ACHN (cell line): ENCODE measurements around the gene PALLD.
"Not testable (repeated sequence)": the region's sequence is repeated elsewhere in the genome, so short reads cannot be mapped to it uniquely, and the experiment has no call there.

Experiments
- DNase-seq: peaks from one replicate; pipeline ENCODE4 v3.0.0-alpha.2; 2015
- in situ Hi-C: cut with HindIII; loops from 2 replicates; pipeline ENCODE4 v1.10.0; 2017; ENCODE audit warnings: low sequenced_read_pairs, low pct_ligation_motif_present, low pct_unique_long_range_greater_than_20kb

The PALLD gene

GRCh38 chr4:168931215-168931650 is 434.4 kb downstream of the PALLD start:
- no peak for DNase-seq
- in situ Hi-C loops: no loop called here

GRCh38 chr4:168932138-168932537 is 435.3 kb downstream of the PALLD start:
- in situ Hi-C loops: no loop called here
- DNase-seq: no peak

GRCh38 chr4:168933423-168933822 is 436.6 kb downstream of the PALLD start:
- in situ Hi-C loops: no loop called here
- DNase-seq: no peak

GRCh38 chr4:168937473-168937872 is 440.6 kb downstream of the PALLD start:
- DNase-seq, in situ Hi-C loops: not testable (repeated sequence)

- DNase-seq: peak; percentile 17
- in situ Hi-C loops: no loop called here
These were observed 446.1 kb downstream of the PALLD start for GRCh38 chr4:168942985-168943384.

- in situ Hi-C loops: no loop called here
- DNase-seq: no peak
These were observed 448.4 kb downstream of the PALLD start for GRCh38 chr4:168945291-168945690.

- DNase-seq, in situ Hi-C loops: not testable (repeated sequence)
These were observed 456.0 kb downstream of the PALLD start for GRCh38 chr4:168952821-168953246.

GRCh38 chr4:168955674-168956073 is 458.8 kb downstream of the PALLD start:
- no peak for DNase-seq
- in situ Hi-C loops: no loop called here

GRCh38 chr4:168960716-168961115 is 463.9 kb downstream of the PALLD start:
- no peak for DNase-seq
- in situ Hi-C loops: no loop called here

GRCh38 chr4:168972596-168972995 is 475.7 kb downstream of the PALLD start:
- no peak for DNase-seq
- in situ Hi-C loops: no loop called here
